ENCODE measurements around the gene DDX43. TPM values are rescaled to one million over a fixed set of nuclear protein-coding genes. Genes with fewer than 3 reads are reported as not detected.
A peak's percentile ranks its signal among the peaks of the same experiment; 100 is the strongest.

Gene DDX43
- total and polyA plus RNA-seq, 10 of the 15 experiments (the other 5 are each of a cell fraction or from before 2014, with no cell fraction given), result 0.12 TPM; not detected in 9

- TF ChIP-seq MEF2A (IDR thresholded peaks at IDR 0.05; ENCODE audit: insufficient read depth, low read depth, low read length) (0 out of 2 replicates have a peak, but pooled peaks have one; percentile 18), E2F8 (IDR thresholded peaks at IDR 0.05; ENCODE audit: low read depth, partially characterized antibody) (no peak), WRNIP1 (IDR thresholded peaks at IDR 0.05; ENCODE audit: borderline replicate concordance, low read depth, low read length) (no peak), ZNF24 (IDR thresholded peaks at IDR 0.05) (no peak), CREM (IDR thresholded peaks at IDR 0.05; ENCODE audit: low read depth) (peak; percentile 56), SMARCA5 (IDR thresholded peaks at IDR 0.05) (0 out of 2 replicates have a peak, but pooled peaks have one; percentile 19), ZNF217 (IDR thresholded peaks at IDR 0.05) (no peak), ATF7 (IDR thresholded peaks at IDR 0.05; ENCODE audit: low read depth) (peak; percentile 94), MXI1 (IDR thresholded peaks at IDR 0.05; ENCODE audit: low read depth, low read length) (no peak; the same call in 1 of the 2 replicates)
- TF ChIP-seq, protein P1, sequence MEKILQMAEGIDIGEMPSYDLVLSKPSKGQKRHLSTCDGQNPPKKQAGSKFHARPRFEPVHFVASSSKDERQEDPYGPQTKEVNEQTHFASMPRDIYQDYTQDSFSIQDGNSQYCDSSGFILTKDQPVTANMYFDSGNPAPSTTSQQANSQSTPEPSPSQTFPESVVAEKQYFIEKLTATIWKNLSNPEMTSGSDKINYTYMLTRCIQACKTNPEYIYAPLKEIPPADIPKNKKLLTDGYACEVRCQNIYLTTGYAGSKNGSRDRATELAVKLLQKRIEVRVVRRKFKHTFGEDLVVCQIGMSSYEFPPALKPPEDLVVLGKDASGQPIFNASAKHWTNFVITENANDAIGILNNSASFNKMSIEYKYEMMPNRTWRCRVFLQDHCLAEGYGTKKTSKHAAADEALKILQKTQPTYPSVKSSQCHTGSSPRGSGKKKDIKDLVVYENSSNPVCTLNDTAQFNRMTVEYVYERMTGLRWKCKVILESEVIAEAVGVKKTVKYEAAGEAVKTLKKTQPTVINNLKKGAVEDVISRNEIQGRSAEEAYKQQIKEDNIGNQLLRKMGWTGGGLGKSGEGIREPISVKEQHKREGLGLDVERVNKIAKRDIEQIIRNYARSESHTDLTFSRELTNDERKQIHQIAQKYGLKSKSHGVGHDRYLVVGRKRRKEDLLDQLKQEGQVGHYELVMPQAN (conservative IDR thresholded peaks at IDR 0.05), result peak; percentile 83
- TF ChIP-seq, protein P2, sequence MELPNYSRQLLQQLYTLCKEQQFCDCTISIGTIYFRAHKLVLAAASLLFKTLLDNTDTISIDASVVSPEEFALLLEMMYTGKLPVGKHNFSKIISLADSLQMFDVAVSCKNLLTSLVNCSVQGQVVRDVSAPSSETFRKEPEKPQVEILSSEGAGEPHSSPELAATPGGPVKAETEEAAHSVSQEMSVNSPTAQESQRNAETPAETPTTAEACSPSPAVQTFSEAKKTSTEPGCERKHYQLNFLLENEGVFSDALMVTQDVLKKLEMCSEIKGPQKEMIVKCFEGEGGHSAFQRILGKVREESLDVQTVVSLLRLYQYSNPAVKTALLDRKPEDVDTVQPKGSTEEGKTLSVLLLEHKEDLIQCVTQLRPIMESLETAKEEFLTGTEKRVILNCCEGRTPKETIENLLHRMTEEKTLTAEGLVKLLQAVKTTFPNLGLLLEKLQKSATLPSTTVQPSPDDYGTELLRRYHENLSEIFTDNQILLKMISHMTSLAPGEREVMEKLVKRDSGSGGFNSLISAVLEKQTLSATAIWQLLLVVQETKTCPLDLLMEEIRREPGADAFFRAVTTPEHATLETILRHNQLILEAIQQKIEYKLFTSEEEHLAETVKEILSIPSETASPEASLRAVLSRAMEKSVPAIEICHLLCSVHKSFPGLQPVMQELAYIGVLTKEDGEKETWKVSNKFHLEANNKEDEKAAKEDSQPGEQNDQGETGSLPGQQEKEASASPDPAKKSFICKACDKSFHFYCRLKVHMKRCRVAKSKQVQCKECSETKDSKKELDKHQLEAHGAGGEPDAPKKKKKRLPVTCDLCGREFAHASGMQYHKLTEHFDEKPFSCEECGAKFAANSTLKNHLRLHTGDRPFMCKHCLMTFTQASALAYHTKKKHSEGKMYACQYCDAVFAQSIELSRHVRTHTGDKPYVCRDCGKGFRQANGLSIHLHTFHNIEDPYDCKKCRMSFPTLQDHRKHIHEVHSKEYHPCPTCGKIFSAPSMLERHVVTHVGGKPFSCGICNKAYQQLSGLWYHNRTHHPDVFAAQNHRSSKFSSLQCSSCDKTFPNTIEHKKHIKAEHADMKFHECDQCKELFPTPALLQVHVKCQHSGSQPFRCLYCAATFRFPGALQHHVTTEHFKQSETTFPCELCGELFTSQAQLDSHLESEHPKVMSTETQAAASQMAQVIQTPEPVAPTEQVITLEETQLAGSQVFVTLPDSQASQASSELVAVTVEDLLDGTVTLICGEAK (IDR thresholded peaks at IDR 0.05; ENCODE audit: borderline replicate concordance), result no peak
- TF ChIP-seq, protein P3, sequence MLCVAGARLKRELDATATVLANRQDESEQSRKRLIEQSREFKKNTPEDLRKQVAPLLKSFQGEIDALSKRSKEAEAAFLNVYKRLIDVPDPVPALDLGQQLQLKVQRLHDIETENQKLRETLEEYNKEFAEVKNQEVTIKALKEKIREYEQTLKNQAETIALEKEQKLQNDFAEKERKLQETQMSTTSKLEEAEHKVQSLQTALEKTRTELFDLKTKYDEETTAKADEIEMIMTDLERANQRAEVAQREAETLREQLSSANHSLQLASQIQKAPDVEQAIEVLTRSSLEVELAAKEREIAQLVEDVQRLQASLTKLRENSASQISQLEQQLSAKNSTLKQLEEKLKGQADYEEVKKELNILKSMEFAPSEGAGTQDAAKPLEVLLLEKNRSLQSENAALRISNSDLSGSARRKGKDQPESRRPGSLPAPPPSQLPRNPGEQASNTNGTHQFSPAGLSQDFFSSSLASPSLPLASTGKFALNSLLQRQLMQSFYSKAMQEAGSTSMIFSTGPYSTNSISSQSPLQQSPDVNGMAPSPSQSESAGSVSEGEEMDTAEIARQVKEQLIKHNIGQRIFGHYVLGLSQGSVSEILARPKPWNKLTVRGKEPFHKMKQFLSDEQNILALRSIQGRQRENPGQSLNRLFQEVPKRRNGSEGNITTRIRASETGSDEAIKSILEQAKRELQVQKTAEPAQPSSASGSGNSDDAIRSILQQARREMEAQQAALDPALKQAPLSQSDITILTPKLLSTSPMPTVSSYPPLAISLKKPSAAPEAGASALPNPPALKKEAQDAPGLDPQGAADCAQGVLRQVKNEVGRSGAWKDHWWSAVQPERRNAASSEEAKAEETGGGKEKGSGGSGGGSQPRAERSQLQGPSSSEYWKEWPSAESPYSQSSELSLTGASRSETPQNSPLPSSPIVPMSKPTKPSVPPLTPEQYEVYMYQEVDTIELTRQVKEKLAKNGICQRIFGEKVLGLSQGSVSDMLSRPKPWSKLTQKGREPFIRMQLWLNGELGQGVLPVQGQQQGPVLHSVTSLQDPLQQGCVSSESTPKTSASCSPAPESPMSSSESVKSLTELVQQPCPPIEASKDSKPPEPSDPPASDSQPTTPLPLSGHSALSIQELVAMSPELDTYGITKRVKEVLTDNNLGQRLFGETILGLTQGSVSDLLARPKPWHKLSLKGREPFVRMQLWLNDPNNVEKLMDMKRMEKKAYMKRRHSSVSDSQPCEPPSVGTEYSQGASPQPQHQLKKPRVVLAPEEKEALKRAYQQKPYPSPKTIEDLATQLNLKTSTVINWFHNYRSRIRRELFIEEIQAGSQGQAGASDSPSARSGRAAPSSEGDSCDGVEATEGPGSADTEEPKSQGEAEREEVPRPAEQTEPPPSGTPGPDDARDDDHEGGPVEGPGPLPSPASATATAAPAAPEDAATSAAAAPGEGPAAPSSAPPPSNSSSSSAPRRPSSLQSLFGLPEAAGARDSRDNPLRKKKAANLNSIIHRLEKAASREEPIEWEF (IDR thresholded peaks at IDR 0.05; ENCODE audit: insufficient replicate concordance, low read depth, low read length), result no peak
Observed at GRCh38 chr6:73461537-73462350, 67.1 kb downstream of the DDX43 start, which contains the start of gene MTO1 (continued).
